Activated CD8-positive, alpha-beta memory T cell treated with anti-CD3 and anti-CD28 coated beads for 36 hours (primary cell): ENCODE data around the gene ZNF692. TPM values are rescaled to one million over a fixed set of nuclear protein-coding genes. Genes with fewer than 3 reads are reported as not detected.

Experiments
- CTCF ChIA-PET: fragments of 350-600 bp; sonication (Branson Sonifier 250); formaldehyde crosslinking; loops from one replicate; lab custom pipeline; 2021; ENCODE audit warnings: antibody characterized with exemption; lab: Charles Lee
- POLR2A ChIA-PET: fragments of 350-600 bp; sonication (Branson Sonifier 250); formaldehyde crosslinking; loops from one replicate; lab custom pipeline; 2021; ENCODE audit warnings: antibody characterized with exemption; lab: Charles Lee
- total RNA-seq, 2 experiments: library from RNA; stranded (reverse); gene quantifications; one replicate each; pipeline ENCODE4 v1.2.3, GENCODE V29; 2021

Gene ZNF692
- total RNA-seq, 2 experiments from 2014 or later = 69.4 to 75.9 TPM

- POLR2A ChIA-PET = no interaction called here
These were observed 38.8 kb downstream of the ZNF692 start for GRCh38 chr1:248820041-248820585.

DNA sequence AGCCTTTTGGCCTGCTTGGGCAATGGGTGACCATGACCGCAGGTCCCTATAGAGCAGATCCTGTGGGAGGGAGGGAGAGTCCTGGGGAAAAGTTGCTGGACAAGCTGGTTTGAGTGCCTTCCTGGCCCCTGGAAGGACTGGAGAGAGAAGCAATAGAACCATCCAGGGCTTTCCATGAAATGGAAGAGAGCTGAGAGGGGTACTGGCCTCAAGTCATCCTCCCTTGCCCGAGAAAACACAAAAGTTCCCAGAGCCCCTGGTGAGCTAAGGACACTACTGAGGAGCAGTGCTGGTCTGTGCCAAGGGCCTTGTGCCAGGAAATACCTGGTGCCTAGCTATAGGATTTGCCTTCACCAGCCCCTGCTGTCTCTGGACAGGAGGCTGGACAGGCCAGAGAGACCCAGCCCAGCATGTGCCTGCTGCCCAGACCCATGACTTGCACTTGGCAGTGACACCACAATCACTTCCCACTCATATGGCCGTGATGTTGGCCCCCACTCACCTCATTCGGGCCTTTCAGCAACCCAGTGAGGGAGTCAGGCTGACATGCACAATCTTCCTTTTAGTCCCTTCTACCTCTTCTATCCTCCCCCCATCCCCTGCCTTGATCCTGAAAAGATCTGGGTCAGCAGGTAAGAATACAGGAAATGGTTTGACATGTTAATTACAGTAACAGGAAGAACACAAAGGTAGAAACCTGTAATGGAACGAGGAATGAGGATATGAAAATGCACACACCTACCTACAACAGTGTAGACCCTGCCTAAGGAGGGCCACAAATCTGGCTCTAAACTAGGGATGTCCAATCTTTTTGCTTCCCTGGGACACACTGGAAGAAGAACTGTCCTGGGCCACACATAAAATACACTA is 40.1 kb downstream of the ZNF692 start:
- CTCF ChIA-PET = interaction anchor here (0.7 to 1.4 kb wide), 3 partner anchors 12 to 1524 kb away, joined by 3 to 4 read pairs (median 4); partner anchors contain the start of gene ZNF692
- POLR2A ChIA-PET = interaction anchor here (0.6 kb wide), 1 partner anchor 12 kb away, joined by 6 read pairs; no protein-coding TSS in a partner anchor

More at GRCh38 chr1:248820041-248820585, 38.8 kb downstream of the ZNF692 start:
- CTCF ChIA-PET = no interaction called here

DNA sequence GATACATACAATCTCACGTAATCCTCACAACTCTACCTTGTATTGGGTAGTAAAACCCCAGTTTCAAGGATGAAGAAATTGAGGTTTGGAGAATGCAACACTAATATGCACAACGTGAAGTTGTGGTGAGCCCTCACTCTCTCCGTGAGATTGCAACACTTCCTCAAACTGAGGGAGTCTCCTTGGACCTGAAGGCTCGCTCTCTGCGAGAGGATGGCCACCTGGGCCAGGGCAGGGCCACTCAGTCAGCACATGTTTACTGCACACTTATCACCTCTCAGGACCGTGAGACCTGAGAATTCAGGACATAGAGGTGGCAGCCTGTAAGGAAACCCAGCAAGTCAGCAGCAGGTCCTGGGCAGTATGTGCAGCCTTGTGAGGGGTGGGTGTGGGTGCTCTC is 41.8 kb downstream of the ZNF692 start:
- CTCF ChIA-PET = no interaction called here
- POLR2A ChIA-PET = no interaction called here

DNA sequence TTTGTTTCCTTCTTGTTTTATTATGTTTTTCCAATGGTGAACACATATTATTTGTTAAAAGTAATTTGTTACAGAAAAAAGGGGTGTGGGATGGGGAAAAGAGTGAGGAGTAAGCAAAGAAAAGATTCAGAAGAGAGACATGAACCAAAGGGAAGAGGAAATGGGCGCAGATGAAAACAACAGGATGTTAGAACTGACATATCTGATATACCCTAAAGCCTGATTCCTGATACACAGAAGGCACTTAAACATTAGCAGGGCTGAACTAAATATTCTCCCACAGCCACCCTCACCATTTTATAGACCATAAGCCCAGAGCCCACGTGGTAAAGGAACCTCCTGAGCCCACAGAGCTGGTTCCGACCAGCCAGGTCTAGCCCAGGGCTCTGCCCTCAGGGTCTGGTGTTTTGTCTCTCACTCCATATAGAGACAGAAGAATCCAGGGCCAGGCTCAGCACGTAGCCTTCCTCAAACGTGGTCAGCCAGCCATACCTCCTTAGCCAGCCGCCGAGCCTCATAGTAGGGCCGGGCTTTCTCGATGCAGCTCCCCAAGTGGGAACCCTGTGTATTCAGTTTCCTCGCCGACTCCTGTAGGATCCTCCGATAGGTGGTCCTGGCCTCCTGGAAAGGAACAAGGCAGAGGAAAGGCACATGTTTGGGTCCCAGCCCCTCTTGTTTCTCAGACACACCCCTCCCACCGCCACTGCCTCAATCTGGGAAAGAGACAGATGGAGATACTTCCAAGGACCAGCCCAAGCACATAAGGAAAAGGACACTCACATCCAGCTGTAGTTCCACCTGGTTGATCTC is 42.6 kb downstream of the ZNF692 start:
- ChIA-PET CTCF (no interaction called here), POLR2A (no interaction called here)

- ChIA-PET POLR2A (no interaction called here), CTCF (no interaction called here)
These were observed 43.4 kb downstream of the ZNF692 start for GRCh38 chr1:248815407-248816034.

- ChIA-PET CTCF (no interaction called here), POLR2A (no interaction called here)
These were observed 44.5 kb downstream of the ZNF692 start for GRCh38 chr1:248814351-248814750.

GRCh38 chr1:248813546-248813945 is 45.3 kb downstream of the ZNF692 start:
- POLR2A ChIA-PET = no interaction called here

DNA sequence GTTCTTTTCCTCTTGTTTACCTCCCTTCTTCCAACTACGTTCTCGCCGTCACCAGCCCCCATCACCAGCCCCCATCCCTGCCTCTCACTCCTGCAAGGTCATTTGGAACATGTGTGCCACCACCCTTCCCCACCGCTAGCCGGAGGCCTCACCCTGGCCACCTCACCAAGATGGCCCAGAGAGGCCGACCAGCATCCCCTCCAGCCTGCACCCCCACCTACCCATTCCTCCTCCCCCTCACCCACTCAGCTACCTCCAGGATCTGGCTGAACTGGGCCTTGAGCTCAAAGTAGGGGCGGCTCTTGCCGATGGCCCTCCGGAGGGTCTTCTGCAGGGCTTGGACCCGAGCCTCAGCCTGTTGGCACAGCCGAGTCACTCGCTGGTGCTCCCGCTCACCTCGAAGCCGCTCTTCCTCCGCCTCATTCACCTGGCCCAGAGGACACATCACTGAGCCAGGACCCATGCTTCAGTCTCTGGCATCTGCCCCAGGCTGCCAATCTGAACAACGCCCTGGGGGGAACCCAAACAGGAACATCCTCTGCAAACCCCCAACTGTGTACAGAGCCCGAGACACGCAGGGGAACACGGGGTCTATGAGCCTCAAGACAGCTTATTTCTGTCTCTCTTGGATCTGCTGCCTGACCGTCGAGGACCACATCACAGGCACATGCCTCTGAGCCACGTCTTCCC is 46.0 kb downstream of the ZNF692 start:
- POLR2A ChIA-PET = no interaction called here
- CTCF ChIA-PET = no interaction called here

More at GRCh38 chr1:248813546-248813945, 45.3 kb downstream of the ZNF692 start:
- CTCF ChIA-PET = no interaction called here

GRCh38 chr1:248811514-248812490 is 47.1 kb downstream of the ZNF692 start:
- CTCF ChIA-PET = no interaction called here
- POLR2A ChIA-PET = no interaction called here

DNA sequence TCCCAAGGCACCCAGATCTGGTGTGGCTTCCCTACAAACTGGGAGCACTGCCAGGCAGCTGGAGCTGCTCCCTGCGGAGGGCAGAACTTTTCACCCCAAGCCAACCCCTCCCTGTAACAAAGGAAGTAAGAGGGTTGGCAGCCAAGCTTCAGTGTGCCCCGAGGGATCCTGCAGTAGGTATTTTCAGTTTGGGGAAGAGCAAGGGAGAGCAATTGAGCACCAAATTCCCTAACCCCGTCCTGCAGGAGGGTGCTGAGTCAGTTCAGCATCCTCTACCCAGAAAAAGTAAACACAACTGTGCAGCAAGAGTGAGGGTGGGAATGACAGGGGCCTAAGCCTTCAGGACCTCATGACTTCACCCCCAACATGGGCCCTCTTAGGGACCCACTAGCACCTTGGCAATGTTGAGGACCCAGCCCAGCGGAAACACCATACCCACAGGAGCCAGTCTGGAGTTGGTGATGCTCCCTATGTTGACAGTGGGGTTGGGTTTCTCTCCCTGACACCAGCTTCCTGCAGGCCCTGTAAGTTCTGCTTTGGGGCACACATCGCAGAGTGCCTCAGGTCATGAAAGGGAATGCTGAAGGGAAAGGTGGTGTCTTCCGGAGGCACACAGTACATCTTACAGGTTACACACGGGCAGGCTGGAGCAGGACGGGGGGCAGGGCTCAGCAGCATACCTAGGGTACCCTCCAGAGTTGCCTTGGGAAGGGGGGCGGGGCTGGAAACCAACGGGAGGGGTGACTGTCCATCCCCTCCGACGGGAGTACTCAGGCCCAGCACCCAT is 48.0 kb downstream of the ZNF692 start:
- ChIA-PET POLR2A (no interaction called here), CTCF (no interaction called here)

- CTCF ChIA-PET = no interaction called here
- POLR2A ChIA-PET = no interaction called here
These were observed 48.7 kb downstream of the ZNF692 start for GRCh38 chr1:248810000-248810726.

DNA sequence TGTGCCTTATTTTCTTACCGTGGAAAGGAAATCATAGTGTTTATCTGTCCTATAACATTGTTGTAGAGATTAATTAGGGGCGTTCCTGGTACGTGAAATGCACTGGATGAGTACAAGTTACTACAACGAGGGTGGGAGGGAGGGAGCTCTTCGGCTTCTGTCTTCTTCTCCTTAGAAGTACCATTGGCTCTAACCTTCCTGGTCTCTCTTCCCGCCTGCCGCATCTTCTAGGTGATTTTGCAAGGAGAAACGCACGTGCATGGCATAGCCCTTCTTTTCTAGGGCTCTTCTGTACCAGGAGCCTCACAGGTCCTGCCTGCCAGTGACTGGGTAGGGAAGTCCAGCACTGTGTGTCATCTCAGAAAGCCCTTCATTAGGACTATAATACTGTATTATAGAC is 50.0 kb downstream of the ZNF692 start:
- ChIA-PET POLR2A (no interaction called here), CTCF (no interaction called here)

DNA sequence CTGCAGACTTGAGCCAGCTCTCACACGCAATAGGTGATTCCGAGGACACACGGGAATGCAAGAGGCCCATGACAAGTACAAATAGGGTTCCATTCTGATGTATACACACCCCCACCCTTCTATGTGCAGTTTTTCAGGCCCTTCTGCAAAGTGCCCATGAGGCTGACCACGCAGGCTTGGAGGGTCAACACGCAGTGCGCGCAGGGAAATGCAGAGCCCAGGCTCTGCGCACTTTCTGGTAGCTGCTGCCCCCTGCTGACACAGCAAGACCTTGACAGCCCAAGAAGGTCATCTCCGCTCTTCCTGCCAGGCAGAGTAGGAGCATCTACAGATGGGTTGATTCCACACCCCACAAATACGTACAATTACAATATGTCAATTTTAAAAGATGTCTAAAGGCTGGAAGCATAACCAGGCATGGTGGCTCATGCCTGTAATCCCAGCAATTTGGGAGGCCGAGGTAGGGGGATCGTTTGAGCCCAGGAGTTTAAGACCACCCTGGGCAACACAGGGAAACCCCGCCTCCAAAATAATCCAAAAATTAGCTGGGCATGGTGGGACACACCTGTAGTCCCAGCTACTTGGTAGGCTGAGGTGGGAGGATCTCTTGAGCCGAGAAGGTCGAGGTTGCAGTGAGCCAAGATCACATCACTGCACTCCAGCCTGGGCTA is 51.7 kb downstream of the ZNF692 start:
- POLR2A ChIA-PET = interaction anchor here (0.5 kb wide), 1 partner anchor 12 kb away, joined by 6 read pairs; no protein-coding TSS in a partner anchor
- CTCF ChIA-PET = interaction anchor here (0.9 to 1.7 kb wide), 5 partner anchors 11 to 184 kb away, joined by 3 to 4 read pairs (median 4); partner anchors contain the start of gene ZNF672

DNA sequence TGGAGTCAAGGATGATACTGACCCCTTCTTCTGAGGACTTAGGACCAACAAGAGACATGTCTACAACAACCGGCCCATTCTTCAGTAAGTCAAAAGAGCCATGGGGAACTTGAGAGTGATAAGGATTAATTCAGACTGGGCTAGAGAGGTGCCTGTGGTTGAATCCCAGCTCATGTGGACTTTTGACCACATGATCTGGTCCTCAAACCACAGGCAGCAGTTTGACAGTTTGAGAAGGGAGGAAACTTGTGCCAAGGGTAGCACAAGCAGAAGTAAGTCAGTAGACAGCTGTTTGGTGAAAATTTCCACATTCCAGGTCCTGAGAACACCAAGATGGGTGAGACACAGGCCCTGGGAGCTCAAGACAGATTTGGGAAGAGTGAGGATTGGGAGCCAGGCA is 53.0 kb downstream of the ZNF692 start:
- CTCF ChIA-PET = interaction anchor here (0.5 to 1.7 kb wide), 5 partner anchors 12 to 408 kb away, joined by 3 to 4 read pairs (median 4); partner anchors contain the start of gene ZNF672
- POLR2A ChIA-PET = no interaction called here
